Measurements from ENCODE around the gene HAUS7. TPM values are rescaled to one million over a fixed set of nuclear protein-coding genes. Genes with fewer than 3 reads are reported as not detected.

Gene HAUS7
- polyA plus RNA-seq, 1 donor, result 25.0 TPM

DNA sequence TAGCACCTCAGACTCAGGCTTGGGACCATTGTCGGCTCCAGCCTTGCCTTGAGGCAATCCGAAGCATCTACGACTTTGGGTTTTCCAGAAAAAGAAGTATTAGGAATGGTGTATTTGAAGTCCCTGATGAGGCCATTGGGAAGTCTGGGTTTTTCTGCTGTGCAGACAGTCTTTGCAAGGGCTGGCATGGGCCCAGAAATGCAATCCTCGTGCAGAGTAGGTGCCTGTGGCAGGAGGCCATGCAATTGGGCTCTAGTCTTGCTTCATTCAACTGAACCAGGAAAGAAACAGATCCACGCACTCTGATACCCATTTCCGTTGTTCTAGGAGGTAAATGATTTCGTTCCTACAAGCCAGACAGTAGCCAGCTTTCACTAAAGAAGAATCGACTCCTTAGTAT, 46.7 kb downstream of the HAUS7 start:
- DNase-seq, result no peak
- no peaks in the 10 kb centered on the region for H3K4me1 ChIP-seq (ENCODE audit: control insufficient read depth, insufficient read depth, low read length)
- WGBS (ENCODE audit: insufficient coverage, low lambda C conversion rate), result no CpG with 5 or more reads among the region's 8 CpGs

DNA sequence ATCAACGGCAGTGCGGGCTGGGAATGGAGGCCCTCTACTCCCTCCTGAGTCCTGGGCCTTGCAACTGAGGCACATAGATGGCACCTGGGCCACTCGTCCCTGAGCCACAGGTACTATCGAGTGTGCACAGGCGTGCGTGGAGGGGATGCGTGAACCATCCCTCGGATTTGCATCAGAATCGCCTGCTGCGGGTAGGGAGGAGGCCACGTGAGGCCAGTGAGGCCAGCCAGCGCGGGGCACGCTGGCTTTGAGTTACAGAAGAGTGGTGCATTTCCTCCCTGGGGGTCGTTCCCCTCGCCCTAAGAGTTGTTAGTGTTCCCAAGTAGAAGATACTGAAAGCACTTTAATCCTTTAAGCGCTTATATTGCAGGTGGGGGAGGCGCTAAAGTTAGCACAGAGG, 48.5 kb downstream of the HAUS7 start:
- Histone ChIP-seq H3K4me3 (ENCODE audit: low read length) (no peak overlapping the region), H3K9me3 (ENCODE audit: control insufficient read depth, low read depth, low read length) (no peaks in the 10 kb centered on the region), H3K36me3 (ENCODE audit: control insufficient read depth, insufficient read depth, low read length) (no peaks in the 10 kb centered on the region), H3K4me1 (ENCODE audit: control insufficient read depth, insufficient read depth, low read length) (no peaks in the 10 kb centered on the region), H3K27me3 (ENCODE audit: control insufficient read depth, insufficient read depth, low read length) (no peaks in the 10 kb centered on the region), H3K27ac (ENCODE audit: low read length) (no peak overlapping the region)
- no CpG with 5 or more reads among the region's 18 CpGs for WGBS (ENCODE audit: insufficient coverage, low lambda C conversion rate)
- DNase-seq, result no peak

More for the DNA sequence above, 46.7 kb downstream of the HAUS7 start:
- Histone ChIP-seq H3K27me3 (ENCODE audit: control insufficient read depth, insufficient read depth, low read length) (no peaks in the 10 kb centered on the region), H3K27ac (ENCODE audit: low read length) (no peak overlapping the region), H3K4me3 (ENCODE audit: low read length) (no peak overlapping the region), H3K36me3 (ENCODE audit: control insufficient read depth, insufficient read depth, low read length) (no peaks in the 10 kb centered on the region), H3K9me3 (ENCODE audit: control insufficient read depth, low read depth, low read length) (no peaks in the 10 kb centered on the region)

DNA sequence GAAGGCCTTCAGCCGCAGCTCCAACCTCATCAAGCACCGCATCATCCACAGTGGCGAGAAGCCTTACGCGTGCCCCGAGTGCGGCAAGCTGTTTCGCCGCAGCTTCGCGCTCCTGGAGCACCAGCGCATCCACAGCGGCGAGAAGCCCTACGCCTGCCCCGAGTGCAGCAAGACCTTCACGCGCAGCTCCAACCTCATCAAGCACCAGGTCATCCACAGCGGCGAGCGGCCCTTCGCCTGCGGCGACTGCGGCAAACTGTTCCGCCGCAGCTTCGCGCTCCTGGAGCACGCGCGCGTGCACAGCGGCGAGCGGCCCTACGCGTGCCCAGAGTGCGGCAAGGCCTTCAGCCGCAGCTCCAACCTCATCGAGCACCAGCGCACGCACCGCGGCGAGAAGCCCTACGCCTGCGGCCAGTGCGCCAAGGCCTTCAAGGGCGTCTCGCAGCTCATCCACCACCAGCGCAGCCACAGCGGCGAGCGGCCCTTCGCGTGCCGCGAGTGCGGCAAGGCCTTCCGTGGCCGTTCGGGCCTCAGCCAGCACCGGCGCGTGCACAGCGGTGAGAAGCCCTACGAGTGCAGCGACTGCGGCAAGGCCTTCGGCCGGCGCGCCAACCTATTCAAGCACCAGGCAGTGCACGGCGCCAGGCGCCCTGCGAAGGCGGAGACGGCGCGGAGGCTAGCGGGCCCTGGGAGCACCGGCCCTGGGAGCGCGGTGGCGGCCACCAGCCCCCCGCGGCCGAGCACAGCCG, 49.4 kb downstream of the HAUS7 start:
- Histone ChIP-seq H3K4me1 (ENCODE audit: control insufficient read depth, insufficient read depth, low read length) (no peaks in the 10 kb centered on the region), H3K36me3 (ENCODE audit: control insufficient read depth, insufficient read depth, low read length) (no peaks in the 10 kb centered on the region), H3K4me3 (ENCODE audit: low read length) (no peak overlapping the region), H3K27me3 (ENCODE audit: control insufficient read depth, insufficient read depth, low read length) (no peaks in the 10 kb centered on the region), H3K9me3 (ENCODE audit: control insufficient read depth, low read depth, low read length) (no peaks in the 10 kb centered on the region), H3K27ac (ENCODE audit: low read length) (no peak overlapping the region)
- no CpG with 5 or more reads among the region's 91 CpGs for WGBS (ENCODE audit: insufficient coverage, low lambda C conversion rate)
- DNase-seq, result no peak

DNA sequence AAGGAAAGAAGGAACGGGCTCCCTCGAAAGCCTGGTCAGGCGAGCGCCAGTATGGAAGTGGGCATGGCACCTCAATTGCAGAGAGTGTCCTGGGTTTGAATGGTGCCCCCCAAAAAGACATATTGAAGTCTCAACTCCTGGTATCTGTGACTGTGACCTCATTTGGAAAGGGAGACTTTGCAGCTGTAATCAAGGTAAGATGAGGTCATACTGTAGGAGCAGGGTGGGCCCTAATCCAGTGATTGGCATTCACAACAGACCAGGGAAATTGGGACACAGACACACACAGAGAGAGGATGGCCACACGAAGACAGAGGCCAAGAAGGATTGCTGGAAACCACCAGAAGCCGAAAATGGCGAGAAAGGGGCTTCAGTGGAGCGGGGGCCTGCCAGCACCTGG, 52.7 kb downstream of the HAUS7 start:
- Histone ChIP-seq H3K27ac (ENCODE audit: low read length) (no peak overlapping the region), H3K4me3 (ENCODE audit: low read length) (no peak overlapping the region), H3K9me3 (ENCODE audit: control insufficient read depth, low read depth, low read length) (no peaks in the 10 kb centered on the region), H3K36me3 (ENCODE audit: control insufficient read depth, insufficient read depth, low read length) (no peaks in the 10 kb centered on the region), H3K27me3 (ENCODE audit: control insufficient read depth, insufficient read depth, low read length) (no peaks in the 10 kb centered on the region), H3K4me1 (ENCODE audit: control insufficient read depth, insufficient read depth, low read length) (no peaks in the 10 kb centered on the region)
- WGBS (ENCODE audit: insufficient coverage, low lambda C conversion rate), result no CpG with 5 or more reads among the region's 8 CpGs
- no peak for DNase-seq

DNA sequence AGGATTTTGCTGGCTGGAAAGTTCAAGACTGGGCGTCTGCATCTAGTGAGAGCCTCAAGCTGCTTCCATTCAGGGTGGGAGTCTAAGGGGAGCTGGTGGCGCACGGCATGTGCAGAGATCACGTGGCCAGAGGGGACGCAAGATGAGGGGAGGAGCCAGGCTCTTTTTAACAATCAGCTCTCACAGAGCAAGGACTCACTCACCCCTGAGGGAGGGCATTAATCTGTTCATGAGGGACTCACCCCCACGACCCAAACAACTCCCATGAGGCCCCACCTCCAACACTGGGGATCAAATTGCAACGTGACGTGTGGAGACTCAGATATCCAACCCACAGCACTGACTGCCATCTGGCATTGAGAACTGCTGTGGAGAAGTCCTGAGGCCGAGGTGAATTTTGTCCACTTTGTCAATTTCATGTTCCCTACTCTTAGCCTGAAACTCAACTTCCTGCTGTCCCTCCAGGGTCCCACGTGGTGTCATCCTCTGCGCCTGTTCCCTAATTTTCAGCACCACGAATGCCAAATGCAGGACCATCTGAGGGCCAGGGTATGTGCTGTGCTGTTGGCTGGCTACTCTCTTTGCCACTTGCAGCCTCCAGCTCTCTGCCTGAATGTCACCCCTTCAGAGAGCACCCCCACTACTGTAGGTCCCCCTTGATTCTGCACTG, 53.5 kb downstream of the HAUS7 start:
- no peak for DNase-seq
- Histone ChIP-seq H3K9me3 (ENCODE audit: control insufficient read depth, low read depth, low read length) (no peaks in the 10 kb centered on the region), H3K27me3 (ENCODE audit: control insufficient read depth, insufficient read depth, low read length) (no peaks in the 10 kb centered on the region), H3K27ac (ENCODE audit: low read length) (no peak overlapping the region), H3K36me3 (ENCODE audit: control insufficient read depth, insufficient read depth, low read length) (no peaks in the 10 kb centered on the region), H3K4me1 (ENCODE audit: control insufficient read depth, insufficient read depth, low read length) (no peaks in the 10 kb centered on the region), H3K4me3 (ENCODE audit: low read length) (no peak overlapping the region)
- WGBS (ENCODE audit: insufficient coverage, low lambda C conversion rate), result no CpG with 5 or more reads among the region's 12 CpGs

DNA sequence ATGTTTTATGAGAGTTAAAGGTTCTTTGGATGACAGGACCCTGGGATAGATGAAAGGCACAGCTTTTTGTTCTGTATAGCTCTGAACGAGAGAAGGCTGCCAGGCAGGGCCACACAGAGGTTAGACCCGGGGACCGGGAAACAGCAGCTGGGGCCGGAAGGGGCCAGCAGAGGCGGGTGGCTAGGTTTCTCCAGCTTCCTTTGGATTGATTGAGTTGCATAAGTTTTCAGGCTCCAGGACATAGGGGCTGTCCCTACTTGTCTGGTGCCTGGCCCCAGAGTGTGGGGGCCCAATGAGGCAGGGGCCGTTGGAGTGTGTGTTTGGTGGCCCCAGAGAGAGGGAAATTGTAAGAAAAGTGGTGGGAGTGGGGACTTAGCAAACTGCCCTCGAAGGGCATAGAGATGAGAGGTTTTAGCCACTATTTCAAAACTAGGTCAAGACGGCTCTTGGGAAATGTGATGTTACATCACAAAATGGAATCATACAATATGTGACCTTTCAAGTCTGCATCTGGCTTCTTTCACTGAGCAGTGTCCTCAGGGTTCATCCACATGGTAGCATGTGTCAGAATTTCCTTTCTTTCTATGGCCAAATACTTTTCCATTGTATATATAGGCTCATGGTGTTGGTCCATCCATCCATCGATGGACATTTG, 55.4 kb downstream of the HAUS7 start:
- no peaks in the 10 kb centered on the region for H3K27me3 ChIP-seq (ENCODE audit: control insufficient read depth, insufficient read depth, low read length)
- no CpG with 5 or more reads among the region's 9 CpGs for WGBS (ENCODE audit: insufficient coverage, low lambda C conversion rate)
- no peaks in the 10 kb centered on the region for H3K36me3 ChIP-seq (ENCODE audit: control insufficient read depth, insufficient read depth, low read length)
- DNase-seq, result no peak
- no peaks in the 10 kb centered on the region for H3K9me3 ChIP-seq (ENCODE audit: control insufficient read depth, low read depth, low read length)
- no peak overlapping the region for H3K4me3 ChIP-seq (ENCODE audit: low read length)
- no peak overlapping the region for H3K27ac ChIP-seq (ENCODE audit: low read length)
- H3K4me1 ChIP-seq (ENCODE audit: control insufficient read depth, insufficient read depth, low read length), result peaks cover 7% of the 10 kb centered on the region

DNA sequence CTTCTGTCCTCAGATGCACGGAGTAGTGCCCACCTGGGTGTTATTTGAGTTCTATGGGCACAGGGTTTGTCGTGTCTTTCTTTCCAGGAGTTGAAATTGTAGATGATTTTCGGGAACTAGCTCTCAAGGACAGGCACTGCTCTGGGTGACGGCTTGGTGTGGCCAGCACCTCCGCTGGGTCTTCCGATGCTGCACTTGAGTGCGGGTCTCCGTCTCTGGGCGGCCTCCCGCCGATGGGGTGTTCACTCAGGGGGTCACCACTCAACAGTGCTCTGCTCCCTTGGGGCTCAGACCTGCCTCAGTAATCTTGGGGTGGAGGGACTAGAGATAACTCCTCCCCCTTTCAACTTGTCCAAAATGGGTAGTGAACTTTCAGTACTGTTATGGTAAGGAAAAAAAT, 56.6 kb downstream of the HAUS7 start:
- Histone ChIP-seq H3K9me3 (ENCODE audit: control insufficient read depth, low read depth, low read length) (no peaks in the 10 kb centered on the region), H3K4me1 (ENCODE audit: control insufficient read depth, insufficient read depth, low read length) (peaks cover 7% of the 10 kb centered on the region), H3K36me3 (ENCODE audit: control insufficient read depth, insufficient read depth, low read length) (no peaks in the 10 kb centered on the region), H3K27ac (ENCODE audit: low read length) (no peak overlapping the region), H3K4me3 (ENCODE audit: low read length) (no peak overlapping the region), H3K27me3 (ENCODE audit: control insufficient read depth, insufficient read depth, low read length) (no peaks in the 10 kb centered on the region)
- DNase-seq, result no peak
- WGBS (ENCODE audit: insufficient coverage, low lambda C conversion rate), result no CpG with 5 or more reads among the region's 11 CpGs

DNA sequence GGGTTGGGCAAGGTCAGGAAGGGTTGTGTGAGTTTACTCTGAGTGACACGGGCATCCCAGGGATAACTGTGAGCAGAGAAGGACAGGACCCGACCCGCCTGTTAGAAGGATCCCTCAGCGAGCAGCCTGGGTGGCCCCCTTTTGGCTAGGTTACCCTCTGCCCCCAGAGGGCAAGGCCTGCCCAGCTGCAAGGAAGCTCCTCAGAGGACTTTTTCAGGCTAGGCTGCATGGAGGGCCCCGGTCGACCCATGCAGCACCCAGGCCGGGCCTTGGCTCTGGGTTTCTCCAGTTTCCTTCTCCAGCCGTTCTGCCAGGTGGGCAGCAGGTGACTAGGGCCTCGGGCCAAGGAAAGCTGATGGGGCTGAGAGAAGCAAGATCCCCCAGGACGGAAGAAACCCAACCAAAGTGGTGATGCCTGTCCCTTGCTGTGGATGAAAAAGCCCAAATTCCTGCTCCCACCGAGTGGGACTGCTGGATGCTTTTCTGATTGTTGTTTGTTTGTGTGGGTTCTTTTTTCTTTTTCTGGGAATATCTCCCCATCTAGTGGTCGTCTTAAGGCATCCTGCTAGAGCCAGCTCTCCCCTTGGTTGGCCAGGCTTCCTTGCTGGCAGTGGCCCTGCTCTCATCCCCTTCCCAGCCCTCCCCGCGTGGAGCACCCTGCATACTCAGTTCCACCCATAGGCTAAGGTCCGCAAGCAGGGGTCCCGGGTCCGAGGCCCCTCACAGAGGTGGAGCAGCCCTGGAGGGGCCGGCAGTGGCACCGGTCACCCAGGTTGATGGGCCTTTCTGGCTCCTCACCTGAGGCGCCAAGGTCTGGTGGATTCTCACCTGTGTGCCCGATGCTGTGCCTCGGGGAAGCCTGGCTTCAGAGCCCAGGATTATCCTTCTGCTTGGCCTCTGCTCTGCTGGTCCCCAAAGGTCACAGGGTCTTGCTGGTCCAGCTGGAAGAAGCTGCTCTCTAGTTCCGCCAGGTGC, 57.3 kb downstream of the HAUS7 start:
- no peak overlapping the region for H3K4me3 ChIP-seq (ENCODE audit: low read length)
- no CpG with 5 or more reads among the region's 23 CpGs for WGBS (ENCODE audit: insufficient coverage, low lambda C conversion rate)
- DNase-seq, result no peak
- no peak overlapping the region for H3K27ac ChIP-seq (ENCODE audit: low read length)
- H3K9me3 ChIP-seq (ENCODE audit: control insufficient read depth, low read depth, low read length), result no peaks in the 10 kb centered on the region
- peaks cover 7% of the 10 kb centered on the region for H3K4me1 ChIP-seq (ENCODE audit: control insufficient read depth, insufficient read depth, low read length)
- H3K27me3 ChIP-seq (ENCODE audit: control insufficient read depth, insufficient read depth, low read length), result no peaks in the 10 kb centered on the region
- H3K36me3 ChIP-seq (ENCODE audit: control insufficient read depth, insufficient read depth, low read length), result no peaks in the 10 kb centered on the region

DNA sequence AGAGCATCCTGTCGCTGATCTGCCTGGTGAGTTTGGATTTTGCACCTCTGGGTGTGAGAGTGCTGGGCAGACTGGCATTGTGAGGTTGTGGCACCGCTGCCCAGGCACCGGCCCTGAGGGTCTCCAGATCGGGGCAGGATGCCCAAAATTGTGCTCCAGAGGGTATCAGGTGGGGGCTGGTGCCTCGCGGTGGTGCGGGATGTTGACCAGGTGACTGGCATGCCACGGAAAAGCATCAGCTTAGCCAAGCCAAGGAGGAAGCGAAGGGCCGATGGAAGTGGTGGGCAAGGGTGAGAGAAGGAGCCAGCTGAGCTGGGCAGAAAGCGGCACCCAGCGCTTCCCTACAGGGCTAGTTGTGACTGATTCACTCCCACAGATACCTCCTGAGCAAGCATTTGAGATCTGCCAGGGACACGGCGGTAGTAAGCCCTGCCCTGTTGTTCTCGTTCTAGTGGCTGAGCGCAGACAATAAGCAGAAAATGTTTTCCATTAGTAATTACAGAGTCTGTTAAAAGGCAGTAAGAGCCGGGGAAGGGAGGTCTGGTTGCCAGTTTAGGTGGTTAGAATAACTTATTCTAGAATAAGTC, 58.3 kb downstream of the HAUS7 start:
- no peak overlapping the region for H3K27ac ChIP-seq (ENCODE audit: low read length)
- peak overlapping the region; percentile 40 for H3K4me3 ChIP-seq (ENCODE audit: low read length)
- H3K27me3 ChIP-seq (ENCODE audit: control insufficient read depth, insufficient read depth, low read length), result no peaks in the 10 kb centered on the region
- H3K4me1 ChIP-seq (ENCODE audit: control insufficient read depth, insufficient read depth, low read length), result peaks cover 7% of the 10 kb centered on the region
- no peak for DNase-seq
- no CpG with 5 or more reads among the region's 17 CpGs for WGBS (ENCODE audit: insufficient coverage, low lambda C conversion rate)
- H3K9me3 ChIP-seq (ENCODE audit: control insufficient read depth, low read depth, low read length), result no peaks in the 10 kb centered on the region
- H3K36me3 ChIP-seq (ENCODE audit: control insufficient read depth, insufficient read depth, low read length), result no peaks in the 10 kb centered on the region
